HG03066 (cell line): Measurements from ENCODE around the gene ANKRD6.
"Not testable (repeated sequence)": the region's sequence is repeated elsewhere in the genome, so short reads cannot be mapped to it uniquely, and the experiment has no call there.

Source experiments
- ATAC-seq: cut with Tn5 transposase; IDR thresholded peaks from one replicate; pipeline ENCODE4 v1.9.1; 2021; ENCODE audit warnings: low read depth; ENCODE audit not compliant: unreplicated experiment

The ANKRD6 gene

DNA sequence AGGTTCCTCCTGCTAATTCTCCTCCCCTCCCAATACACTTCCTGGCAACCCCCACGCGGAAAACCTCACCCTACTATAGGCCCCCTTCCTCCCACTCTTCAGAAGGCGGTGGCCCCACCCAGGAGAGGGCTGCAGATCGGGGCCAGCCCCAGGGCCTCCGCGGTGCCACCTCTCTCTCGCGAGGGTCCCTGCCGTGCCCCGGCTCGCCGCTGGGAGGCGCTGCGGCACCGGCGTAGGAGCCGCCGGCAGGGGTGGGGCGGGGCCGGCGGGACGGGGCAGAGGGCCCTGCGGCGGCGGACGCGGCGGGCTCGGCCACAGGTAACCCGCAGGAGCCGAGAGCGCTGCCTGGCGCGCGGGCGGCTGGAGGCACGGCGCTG lies at the start of gene ANKRD6:
TSS of gene ANKRD6 (plus strand) at position 278 of the 377 bp plus-strand sequence. CDS start 133,825 bp downstream, outside the sequence.
- ATAC-seq: peak; percentile 91

DNA sequence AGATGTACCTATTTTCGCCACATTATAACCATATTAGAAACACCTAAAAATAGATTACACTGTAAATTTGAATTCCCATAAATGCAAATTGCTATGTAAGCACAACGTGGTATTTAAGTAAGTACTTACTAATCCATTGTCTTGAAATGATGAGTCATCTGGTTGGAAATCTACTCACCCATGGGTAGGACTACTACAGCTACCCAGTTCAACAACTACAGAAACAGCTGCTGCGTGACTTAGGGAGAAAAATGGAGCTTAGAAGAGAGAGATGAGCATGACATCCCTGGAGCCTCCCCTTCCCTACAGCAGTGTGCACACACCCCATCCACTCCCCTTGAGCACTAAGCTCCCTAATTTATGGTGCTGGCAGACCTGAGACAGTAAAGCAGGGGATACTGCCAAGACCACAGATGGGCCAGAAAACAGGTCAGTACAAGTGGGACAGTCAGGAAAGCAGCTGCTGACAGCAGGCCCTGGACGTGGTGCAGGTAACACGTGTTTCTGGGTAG lies 47.7 kb upstream of the ANKRD6 start:
- ATAC-seq: no peak

DNA sequence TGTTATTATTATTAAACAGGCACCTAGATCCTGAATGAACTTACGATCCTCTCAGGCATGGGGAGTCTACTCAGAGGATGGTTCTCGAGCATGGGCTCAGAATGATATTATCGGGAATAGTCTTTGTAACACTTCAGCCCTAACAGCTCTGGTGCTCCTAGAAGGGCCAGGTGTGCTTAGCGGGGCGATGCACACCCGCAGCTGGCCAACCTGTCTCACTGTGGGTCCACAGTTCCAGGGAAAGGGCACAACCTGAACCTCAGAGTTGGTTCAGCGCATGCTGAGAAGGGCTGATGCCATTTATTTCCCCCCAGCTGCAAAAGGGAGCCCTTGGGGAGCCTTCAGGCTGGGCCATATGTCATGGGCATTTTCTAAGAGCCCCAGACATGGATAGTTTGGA lies 47.1 kb upstream of the ANKRD6 start:
- ATAC-seq: no peak

- ATAC-seq: peak; percentile 28
These were observed 45.9 kb upstream of the ANKRD6 start for GRCh38 chr6:89386917-89387491.

DNA sequence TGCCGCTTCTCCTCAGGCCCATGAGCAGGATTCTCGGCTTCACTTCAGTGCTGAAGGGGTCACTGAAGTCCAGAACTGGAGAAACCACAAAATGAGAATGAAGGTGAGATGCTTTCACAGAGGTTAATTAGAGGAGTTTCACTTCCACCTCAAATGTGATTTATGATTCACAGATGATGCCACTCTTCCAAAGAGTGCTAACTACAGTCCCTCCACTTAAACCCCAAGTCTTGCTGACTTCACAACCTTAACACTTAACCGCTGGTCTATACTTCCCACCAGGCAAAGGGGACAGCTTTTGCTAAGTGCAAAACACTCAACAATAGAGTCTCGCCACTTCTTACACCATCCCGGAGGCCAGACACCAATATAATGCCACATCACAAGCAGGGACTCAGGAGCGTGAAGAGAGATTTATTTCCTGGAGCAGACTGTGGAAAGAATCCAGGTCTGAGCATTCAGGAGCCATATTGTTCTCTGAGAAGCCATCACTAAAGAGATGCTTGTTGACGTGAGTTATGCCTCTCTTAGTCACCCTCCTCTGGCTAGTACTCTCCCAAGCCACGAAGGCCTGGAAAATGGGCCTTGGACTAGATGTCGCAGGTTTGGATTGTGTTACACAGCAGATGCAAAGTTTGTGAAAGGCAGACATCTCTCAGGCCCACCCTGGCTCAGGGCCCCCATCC lies 45.3 kb upstream of the ANKRD6 start:
- peak; percentile 92 for ATAC-seq

DNA sequence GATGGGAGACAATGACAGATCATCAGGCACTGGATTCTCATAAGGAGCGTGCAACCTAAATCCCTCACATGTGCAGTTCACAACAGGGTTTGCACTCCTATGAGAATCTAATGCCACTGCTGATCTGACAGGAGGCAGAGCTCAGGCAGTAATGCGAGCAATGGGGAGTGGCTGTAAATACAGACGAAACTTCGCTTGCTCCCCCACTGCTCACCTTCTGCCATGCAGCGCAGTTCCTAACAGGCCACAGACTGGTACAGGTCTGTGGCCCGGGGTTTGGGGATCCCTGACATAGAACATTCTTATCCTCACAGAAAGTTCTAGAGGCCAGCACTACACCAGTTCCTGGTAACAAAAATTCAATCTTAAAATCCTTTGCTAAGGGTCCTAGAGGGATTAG lies 44.1 kb upstream of the ANKRD6 start:
- ATAC-seq: no peak

DNA sequence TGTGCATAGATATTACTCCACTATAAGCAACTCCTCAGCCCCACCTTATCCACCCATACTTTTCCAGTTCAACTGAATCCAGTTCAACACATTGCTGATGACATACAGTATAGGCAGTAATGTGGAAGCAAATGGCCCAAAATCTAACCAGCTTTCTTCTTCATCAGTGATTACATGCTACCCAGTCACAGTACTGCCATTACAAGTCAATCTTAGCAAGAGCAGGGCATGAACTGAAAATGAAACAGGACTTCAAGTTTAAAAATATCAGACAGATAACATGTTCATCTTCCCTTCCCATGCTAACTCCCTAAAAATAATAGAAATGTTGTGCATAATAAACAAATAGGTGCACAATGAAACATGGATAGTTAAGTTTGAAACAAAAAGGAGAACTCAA lies 40.1 kb upstream of the ANKRD6 start:
- ATAC-seq: no peak

GRCh38 chr6:89393659-89394058 lies 39.3 kb upstream of the ANKRD6 start:
- ATAC-seq: no peak

- not testable (repeated sequence) for ATAC-seq
These were observed 35.1 kb upstream of the ANKRD6 start for GRCh38 chr6:89397884-89398283.

GRCh38 chr6:89398762-89399525 lies 34.0 kb upstream of the ANKRD6 start:
- no peak for ATAC-seq

- ATAC-seq: no peak
These were observed 32.9 kb upstream of the ANKRD6 start for GRCh38 chr6:89400050-89400449.

DNA sequence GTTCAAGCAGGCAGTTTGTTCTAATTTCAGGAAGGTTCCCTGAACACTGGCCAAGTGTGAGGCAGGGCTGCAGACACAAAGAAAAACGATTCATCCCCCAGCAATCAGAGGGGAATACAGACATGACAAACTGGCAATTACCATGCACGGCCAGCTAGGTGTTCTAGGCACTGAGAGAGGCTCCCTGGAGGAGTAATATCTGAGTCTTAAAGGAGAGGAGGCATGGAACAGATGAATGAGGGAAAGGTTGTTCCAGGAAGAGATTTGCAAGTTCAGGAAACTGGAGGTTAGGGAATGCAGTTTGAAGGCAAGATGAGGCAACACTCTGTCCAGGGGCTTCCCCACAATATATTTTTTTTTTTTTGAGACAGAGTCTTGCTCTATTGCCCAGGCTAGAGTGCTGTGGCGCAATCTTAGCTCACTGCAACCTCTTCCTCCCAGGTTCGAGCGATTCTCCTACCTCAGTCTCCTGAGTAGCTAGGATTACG lies 32.0 kb upstream of the ANKRD6 start:
- ATAC-seq: no peak

DNA sequence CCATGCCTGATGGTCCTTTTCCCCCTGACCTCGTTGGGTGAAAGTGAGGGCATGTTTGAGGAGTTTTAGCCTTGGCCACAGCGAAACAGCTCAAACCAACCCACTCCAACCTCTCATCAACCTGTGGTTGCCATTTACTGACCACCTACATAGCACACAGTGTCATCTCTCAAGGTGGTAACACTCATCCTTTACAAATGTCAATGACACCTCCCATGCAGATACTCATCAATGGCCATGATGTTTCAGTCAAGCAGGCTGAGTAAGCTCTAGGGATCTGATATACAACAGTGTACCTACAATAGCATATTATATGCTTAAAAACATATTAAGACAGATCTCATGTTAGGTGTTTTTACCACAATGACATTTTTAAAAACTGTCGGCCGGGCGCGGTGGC lies 30.2 kb upstream of the ANKRD6 start:
- no peak for ATAC-seq

DNA sequence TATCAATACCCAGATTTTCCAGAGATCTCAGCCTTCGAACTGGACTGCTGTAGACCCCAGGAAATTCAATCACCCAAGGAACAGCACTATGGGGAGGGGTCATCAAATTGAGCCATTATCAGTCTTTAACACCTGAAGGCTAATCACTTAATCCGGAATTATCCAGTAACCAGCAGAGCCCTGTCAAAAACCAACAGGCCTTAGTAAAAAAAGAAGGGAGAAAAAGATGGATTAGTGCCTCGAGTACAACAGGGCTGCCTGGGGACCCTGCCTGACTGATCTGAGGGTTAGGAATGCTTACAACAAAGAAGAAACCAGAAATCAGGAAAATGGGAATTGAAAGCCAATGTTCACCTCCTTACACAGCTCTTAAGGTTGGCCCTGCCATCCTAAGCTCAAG lies 28.4 kb upstream of the ANKRD6 start:
- no peak for ATAC-seq

GRCh38 chr6:89406141-89406540 lies 26.8 kb upstream of the ANKRD6 start:
- ATAC-seq: no peak

DNA sequence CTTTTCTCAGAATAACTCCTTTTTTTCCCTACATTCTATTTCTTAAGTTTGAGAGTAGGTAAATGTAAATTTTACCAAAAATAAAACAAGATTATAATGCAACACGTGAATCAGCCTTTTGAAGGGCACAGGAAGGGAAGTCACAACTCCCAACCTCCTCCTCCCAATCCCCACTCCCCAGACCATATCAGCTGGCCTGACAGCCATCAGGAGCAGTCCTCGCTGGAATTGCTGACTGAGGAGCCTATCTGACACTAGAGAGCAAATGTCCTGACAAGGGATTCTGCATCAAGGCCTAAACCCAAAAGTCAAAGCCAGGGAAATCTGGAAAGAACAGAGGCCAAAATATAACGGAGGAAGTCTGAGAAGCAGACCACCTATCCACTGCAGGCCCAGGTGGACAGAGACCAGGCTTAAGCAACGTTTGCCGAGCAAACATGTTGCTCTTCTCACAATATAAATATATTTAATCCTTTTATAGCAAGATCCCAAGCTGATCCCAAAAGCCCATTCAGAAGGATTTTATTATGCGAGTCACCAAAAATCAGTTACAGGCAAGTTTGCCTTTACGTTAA lies 23.4 kb upstream of the ANKRD6 start:
- no peak for ATAC-seq

DNA sequence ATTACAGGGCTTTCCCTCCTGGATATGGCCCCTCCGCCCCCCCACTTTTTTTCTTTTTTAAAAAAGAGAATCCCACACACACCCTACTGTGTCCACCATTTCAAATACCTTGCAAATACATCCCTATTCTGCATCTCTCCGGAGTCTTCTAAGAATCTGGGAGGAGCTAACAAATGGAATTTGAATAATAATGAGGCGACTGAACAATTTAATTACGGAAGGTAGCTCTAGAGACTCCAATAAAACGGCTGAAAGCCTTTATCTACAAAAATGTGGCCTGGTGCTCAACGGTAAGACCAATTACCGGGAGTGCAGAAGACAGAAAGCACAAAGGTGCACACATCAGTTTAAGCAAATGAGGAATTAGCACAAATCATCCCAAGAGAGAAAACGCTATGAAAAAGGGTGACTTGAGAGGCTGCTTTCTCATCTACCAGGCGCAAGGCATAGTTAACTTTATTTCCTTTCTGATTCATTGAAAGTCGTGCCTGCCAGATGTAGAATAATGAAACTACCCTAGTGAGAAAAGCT lies 22.7 kb upstream of the ANKRD6 start:
- no peak for ATAC-seq

- no peak for ATAC-seq
These were observed 22.2 kb upstream of the ANKRD6 start for GRCh38 chr6:89410788-89411144.

- peak; percentile 37 for ATAC-seq
These were observed 21.5 kb upstream of the ANKRD6 start for GRCh38 chr6:89411145-89412070.
